H9 (cell line): ENCODE data around the gene MGAT4B. TPM values are rescaled to one million over a fixed set of nuclear protein-coding genes. Genes with fewer than 3 reads are reported as not detected.
A peak's percentile ranks its signal among the peaks of the same experiment; 100 is the strongest.

Experiments
- DNase-seq: peaks from one replicate; pipeline ENCODE4 v3.0.0-alpha.2; 2017
- H2AFZ ChIP-seq: one replicate; pipeline ENCODE4 v1.6.1; 2013; ENCODE audit warnings: mild to moderate bottlenecking, low read length, control low read depth, moderate library complexity
- H2AK5ac ChIP-seq: 2 replicates; pipeline ENCODE4 v1.6.1; 2013; ENCODE audit warnings: low read length, control low read depth, mixed read lengths; ENCODE audit not compliant: insufficient read length
- H2BK120ac ChIP-seq: one replicate; pipeline ENCODE4 v1.6.1; 2013; ENCODE audit warnings: low read depth, mild to moderate bottlenecking, low read length, control low read depth, inconsistent platforms; ENCODE audit not compliant: poor library complexity, severe bottlenecking
- H2BK12ac ChIP-seq: 2 replicates; pipeline ENCODE4 v1.6.1; 2013; ENCODE audit warnings: low read length, control low read depth, mixed read lengths, low read depth; ENCODE audit not compliant: insufficient read length
- H2BK15ac ChIP-seq: 2 replicates; pipeline ENCODE4 v1.6.1; 2013; ENCODE audit warnings: low read depth, low read length, control low read depth
- H2BK20ac ChIP-seq: one replicate; pipeline ENCODE4 v1.6.1; 2013; ENCODE audit warnings: low read depth, mild to moderate bottlenecking, low read length, control low read depth, inconsistent platforms; ENCODE audit not compliant: poor library complexity, severe bottlenecking
- H2BK5ac ChIP-seq: 2 replicates; pipeline ENCODE4 v1.6.1; 2013; ENCODE audit warnings: low read length, control low read depth, mixed read lengths; ENCODE audit not compliant: insufficient read length
- H3K14ac ChIP-seq: 2 replicates; pipeline ENCODE4 v1.6.1; 2013; ENCODE audit warnings: low read length, control low read depth; ENCODE audit not compliant: insufficient read depth
- H3K18ac ChIP-seq: 2 replicates; pipeline ENCODE4 v1.6.1; 2013; ENCODE audit warnings: low read depth, mild to moderate bottlenecking, mixed read lengths, low read length, control low read depth; ENCODE audit not compliant: insufficient read length
- H3K23ac ChIP-seq: 2 replicates; pipeline ENCODE4 v1.6.1; 2013; ENCODE audit warnings: low read length, control low read depth, mixed read lengths, low read depth; ENCODE audit not compliant: insufficient read length
- H3K23me2 ChIP-seq: 2 replicates; pipeline ENCODE4 v1.6.1; 2013; ENCODE audit warnings: low read depth, mild to moderate bottlenecking, mixed read lengths, low read length, control low read depth; ENCODE audit not compliant: insufficient read length, poor library complexity, severe bottlenecking
- H3K27ac ChIP-seq: 2 replicates; pipeline ENCODE4 v1.5.1; 2013; ENCODE audit warnings: low read length, control low read depth, mixed read lengths, low read depth; ENCODE audit not compliant: insufficient read length
- H3K27me3 ChIP-seq: 2 replicates; pipeline ENCODE4 v1.6.1; 2013; ENCODE audit warnings: low read length, control low read depth, inconsistent platforms; ENCODE audit not compliant: insufficient read depth
- H3K4ac ChIP-seq: 2 replicates; pipeline ENCODE4 v1.6.1; 2013; ENCODE audit warnings: low read depth, mild to moderate bottlenecking, control low read depth, inconsistent platforms, low read length, moderate library complexity
- H3K4me1 ChIP-seq: 2 replicates; pipeline ENCODE4 v1.6.1; 2013; ENCODE audit warnings: low read length, control low read depth, inconsistent platforms; ENCODE audit not compliant: insufficient read depth
- H3K4me2 ChIP-seq: 2 replicates; pipeline ENCODE4 v1.6.1; 2013; ENCODE audit warnings: low read length, control low read depth, mixed read lengths; ENCODE audit not compliant: insufficient read length, insufficient read depth
- H3K56ac ChIP-seq: 2 replicates; pipeline ENCODE4 v1.6.1; 2013; ENCODE audit warnings: low read depth, mild to moderate bottlenecking, mixed read lengths, low read length, control low read depth; ENCODE audit not compliant: insufficient read length
- H3K79me1 ChIP-seq: 2 replicates; pipeline ENCODE4 v1.6.1; 2013; ENCODE audit warnings: low read depth, mild to moderate bottlenecking, moderate library complexity, low read length, control low read depth, inconsistent platforms; ENCODE audit not compliant: insufficient read depth, poor library complexity, severe bottlenecking
- H3K79me2 ChIP-seq: 2 replicates; pipeline ENCODE4 v1.6.1; 2013; ENCODE audit warnings: low read length, control low read depth, inconsistent platforms; ENCODE audit not compliant: insufficient read depth
- H3K9ac ChIP-seq: 2 replicates; pipeline ENCODE4 v1.6.1; 2013; ENCODE audit warnings: low read length, control low read depth, mixed read lengths; ENCODE audit not compliant: insufficient read length; ENCODE audit errors: extremely low read depth
- H3K9me3 ChIP-seq: one replicate; pipeline ENCODE4 v1.6.1; 2013; ENCODE audit warnings: low read depth, low read length, inconsistent platforms; ENCODE audit not compliant: control insufficient read depth
- H3T11ph ChIP-seq: one replicate; pipeline ENCODE4 v1.6.1; 2013; ENCODE audit warnings: mild to moderate bottlenecking, low read length, control low read depth, inconsistent platforms
- H4K20me1 ChIP-seq: one replicate; pipeline ENCODE4 v1.6.1; 2013; ENCODE audit not compliant: control insufficient read depth, insufficient read length, insufficient read depth
- H4K5ac ChIP-seq: 2 replicates; pipeline ENCODE4 v1.6.1; 2013; ENCODE audit warnings: low read depth, mild to moderate bottlenecking, mixed read lengths, low read length, control low read depth; ENCODE audit not compliant: insufficient read length
- H4K8ac ChIP-seq: replicated peaks from 2 replicates; pipeline ENCODE4 v1.6.1; 2013; ENCODE audit warnings: low read length, control low read depth, mixed read lengths, low read depth; ENCODE audit not compliant: insufficient read length
- H4K91ac ChIP-seq: 2 replicates; pipeline ENCODE4 v1.6.1; 2013; ENCODE audit warnings: low read depth, mild to moderate bottlenecking, moderate library complexity, mixed read lengths, low read length, control low read depth; ENCODE audit not compliant: insufficient read length
- H3K27ac Mint-ChIP-seq, 3 experiments: 2 replicates in 2 of 3; 3 replicates in 1 of 3; pipeline ENCODE4 v1.8.0; 2020 to 2021; ENCODE audit warnings: mixed read lengths in 3 of 3, mild to moderate bottlenecking in 1 of 3, moderate library complexity in 1 of 3
- H3K27me3 Mint-ChIP-seq: 2 replicates; pipeline ENCODE4 v1.8.0; 2021; ENCODE audit warnings: low read depth, mild to moderate bottlenecking, moderate library complexity, mixed read lengths
- H3K36me3 Mint-ChIP-seq, 3 experiments: 2 replicates in 2 of 3; 3 replicates in 1 of 3; pipeline ENCODE4 v1.8.0; 2020 to 2021; ENCODE audit warnings: low read depth in 3 of 3, mixed read lengths in 3 of 3; ENCODE audit not compliant: insufficient read depth in 1 of 3
- H3K4me1 Mint-ChIP-seq, 2 experiments: 2 replicates each; pipeline ENCODE4 v1.8.0; 2020; ENCODE audit warnings: mixed read lengths in 2 of 2
- H3K4me3 Mint-ChIP-seq, 2 experiments: 2 replicates in 1 of 2; 3 replicates in 1 of 2; pipeline ENCODE4 v1.8.0; 2020 to 2021; ENCODE audit warnings: mild to moderate bottlenecking in 2 of 2, mixed read lengths in 2 of 2, moderate library complexity in 1 of 2
- H3K9me3 Mint-ChIP-seq, 2 experiments: 2 replicates in 1 of 2; 3 replicates in 1 of 2; pipeline ENCODE4 v1.8.0; 2020; ENCODE audit warnings: mild to moderate bottlenecking in 2 of 2, mixed read lengths in 2 of 2, moderate library complexity in 1 of 2
- CTCF ChIP-seq: fragments of 200-600 bp; sonication (generic); conservative IDR thresholded peaks from 3 replicates; pipeline ENCODE4 v1.8.0; 2021; ENCODE audit warnings: antibody characterized with exemption, mild to moderate bottlenecking
- WGBS: extraction: QIAGEN DNeasy Blood & Tissue Kit; methylation state at CpG from one replicate; pipeline ENCODE4 v1.1.7; 2013; ENCODE audit warnings: missing lambda C conversion rate, low lambda C conversion rate, mixed read lengths; ENCODE audit not compliant: insufficient read length; ENCODE audit errors: extremely low coverage; 5-methylcytosine and 5-hydroxymethylcytosine counted together
- total RNA-seq: library from RNA; stranded (reverse); gene quantifications from 2 replicates; pipeline ENCODE4 v1.2.1, GENCODE V29; 2021

The MGAT4B gene
- total RNA-seq, 1 experiment from 2014 or later, result 147 TPM

- peaks cover 16% of the 10 kb centered on the region for H3K23me2 ChIP-seq
- no peak overlapping the region for H2BK15ac ChIP-seq
- TF ChIP-seq CTCF, result no peak
- no peak overlapping the region for H2BK5ac ChIP-seq
- H4K20me1 ChIP-seq, result no peaks in the 10 kb centered on the region
- H2BK20ac ChIP-seq, result no peak overlapping the region
- H3K4me3 Mint-ChIP-seq, result peak overlapping the region; percentile 40 to 72
- peaks cover 6% of the 10 kb centered on the region; the same call in 1 of the 2 replicates for H3K79me2 ChIP-seq
- H4K91ac ChIP-seq, result no peak overlapping the region
- H2BK120ac ChIP-seq, result no peak overlapping the region
- no peak overlapping the region for H3K4ac ChIP-seq
- H3K9me3 Mint-ChIP-seq, result no peaks in the 10 kb centered on the region; a peak in 2 of 5 replicates
- H3K4me1 ChIP-seq, result peaks cover 3% of the 10 kb centered on the region; the same call in 1 of the 2 replicates
- H3K27me3 Mint-ChIP-seq, result peaks cover 13% of the 10 kb centered on the region
- no CpG with 5 or more reads among the region's 8 CpGs for WGBS
- H2AK5ac ChIP-seq, result no peak overlapping the region
- H2BK12ac ChIP-seq, result no peak overlapping the region
- H3K27me3 ChIP-seq, result no peaks in the 10 kb centered on the region
- no peak overlapping the region for H3K27ac Mint-ChIP-seq
- H3K79me1 ChIP-seq, result peaks cover 6% of the 10 kb centered on the region
- no peak overlapping the region for H3K23ac ChIP-seq
- H3K18ac ChIP-seq, result no peak overlapping the region
- DNase-seq, result no peak
- H3K4me2 ChIP-seq, result peak overlapping the region; percentile 19
- H3K56ac ChIP-seq, result no peak overlapping the region
- H3T11ph ChIP-seq, result no peak overlapping the region
- H4K5ac ChIP-seq, result no peak overlapping the region
- no peak overlapping the region for H2AFZ ChIP-seq
- no peaks in the 10 kb centered on the region for H3K9me3 ChIP-seq
- peaks cover 5 to 25% (median 17%) of the 10 kb centered on the region in 3 experiments for H3K36me3 Mint-ChIP-seq
- H4K8ac ChIP-seq, result no peak overlapping the region
- H3K14ac ChIP-seq, result no peak overlapping the region
- no peak overlapping the region for H3K9ac ChIP-seq
- peaks cover 41% of the 10 kb centered on the region in 2 experiments for H3K4me1 Mint-ChIP-seq
- no peak overlapping the region for H3K27ac ChIP-seq
Observed at GRCh38 chr5:179817470-179817840, 10.8 kb upstream of the MGAT4B start.
